NCI-H2196 treated with DMSO at 0.1 percent for 48 hours (cell line): ENCODE results near the gene TMEM63A.
A peak's percentile ranks its signal among the peaks of the same experiment; 100 is the strongest.

Experiments used
- DNase-seq: peaks from one replicate; lab custom pipeline; 2025; ENCODE audit not compliant: unreplicated experiment; lab: John Stamatoyannopoulos, UW

The TMEM63A gene

GRCh38 chr1:225868631-225869330 is 13.4 kb downstream of the TMEM63A start:
- no peak for DNase-seq

DNA sequence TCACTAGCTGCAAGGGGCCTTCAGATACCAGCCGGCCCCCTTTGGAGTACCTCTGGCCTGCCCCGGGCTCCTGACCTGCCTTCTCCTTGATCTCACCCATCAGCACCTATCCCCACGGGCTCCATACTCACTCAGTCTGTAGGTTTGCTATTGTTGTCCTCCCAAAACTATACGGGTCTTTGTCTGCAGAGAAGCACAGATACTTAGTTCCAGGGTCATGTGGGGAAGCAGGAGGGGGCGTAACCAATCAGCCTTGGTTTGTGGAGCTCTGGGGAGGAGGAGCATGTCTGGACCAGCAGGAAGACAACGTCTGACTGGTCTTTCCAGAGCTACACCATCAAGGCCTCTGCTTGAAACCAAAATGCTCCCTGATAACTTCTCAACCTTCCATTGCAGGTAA is 15.2 kb downstream of the TMEM63A start:
- no peak for DNase-seq

DNA sequence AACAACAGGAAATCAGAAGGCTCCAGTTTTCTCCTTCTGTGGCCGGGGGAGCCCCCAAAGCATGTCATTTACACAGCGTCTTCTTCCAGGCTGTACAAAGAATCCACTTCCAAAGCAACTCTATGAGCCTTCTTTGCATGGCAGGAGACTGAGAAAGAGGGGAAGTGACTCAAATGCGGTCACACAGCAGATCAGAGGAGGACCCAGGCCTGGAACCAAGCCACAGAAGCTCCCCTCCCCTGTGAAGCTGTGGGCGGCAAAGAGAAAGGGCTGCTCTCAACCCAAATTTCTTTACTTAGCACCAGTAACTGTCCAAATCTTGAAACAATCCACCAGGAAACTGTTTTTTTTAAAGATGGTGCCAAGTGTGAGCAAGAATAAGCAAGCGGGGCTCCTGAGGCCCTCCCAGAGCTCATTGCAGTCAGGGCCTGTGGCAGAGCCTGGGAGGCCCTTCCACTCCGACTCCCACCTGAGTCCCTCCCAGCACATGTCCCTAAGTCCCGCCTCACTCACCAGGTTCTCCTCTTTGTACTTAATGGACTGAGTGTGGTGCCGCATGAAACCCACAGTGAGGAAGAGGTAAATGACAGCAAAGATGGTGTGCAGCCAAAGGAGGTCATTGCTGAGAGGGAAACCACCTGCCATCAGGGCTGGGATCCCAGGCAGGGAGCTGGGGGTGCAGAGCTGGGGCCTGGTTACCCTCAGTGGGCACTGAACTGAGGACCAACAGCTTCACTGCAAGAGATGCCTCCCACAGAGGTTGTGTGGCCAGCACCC is 15.9 kb downstream of the TMEM63A start:
- no peak for DNase-seq

DNA sequence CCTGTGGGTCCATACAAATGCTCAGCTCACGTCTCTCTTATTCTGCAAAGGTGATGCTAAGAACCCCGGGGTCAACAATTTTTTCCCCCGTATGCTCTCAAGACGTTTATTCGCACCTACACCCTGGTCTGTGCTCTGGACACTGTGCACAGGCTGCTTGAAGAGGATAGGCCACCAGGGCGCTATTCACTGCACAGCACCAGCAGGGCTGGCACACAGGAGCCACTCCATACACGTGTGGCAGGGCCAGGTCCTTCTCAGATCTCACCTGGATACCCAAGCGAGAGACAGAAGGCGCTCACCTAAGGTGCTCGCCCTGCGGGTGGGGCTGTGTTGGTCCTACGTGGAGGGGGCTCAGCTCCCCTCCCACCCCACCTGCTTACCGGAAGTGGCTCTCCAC is 16.7 kb downstream of the TMEM63A start:
- DNase-seq = no peak

DNA sequence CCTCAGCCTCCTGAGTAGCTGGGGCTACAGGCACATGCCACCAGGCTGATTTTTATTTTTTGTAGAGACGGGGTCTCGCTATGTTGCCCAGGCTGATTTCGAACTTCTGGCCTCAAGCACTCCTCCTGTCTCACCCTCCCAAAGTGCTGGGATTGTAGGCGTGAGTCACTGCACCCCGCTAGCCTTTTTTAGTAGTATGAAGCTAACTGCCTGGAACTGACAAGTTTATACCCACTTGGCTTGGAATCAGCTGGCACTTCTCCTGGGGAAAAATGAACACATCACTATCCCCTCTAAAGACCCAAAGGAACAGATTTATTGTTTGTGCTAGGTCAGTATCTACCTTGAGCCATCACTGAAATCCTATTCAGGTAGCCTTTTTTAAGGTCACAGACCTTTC is 19.0 kb downstream of the TMEM63A start:
- DNase-seq = no peak

- no peak for DNase-seq
Measured at GRCh38 chr1:225862581-225862950, 19.6 kb downstream of the TMEM63A start.

DNA sequence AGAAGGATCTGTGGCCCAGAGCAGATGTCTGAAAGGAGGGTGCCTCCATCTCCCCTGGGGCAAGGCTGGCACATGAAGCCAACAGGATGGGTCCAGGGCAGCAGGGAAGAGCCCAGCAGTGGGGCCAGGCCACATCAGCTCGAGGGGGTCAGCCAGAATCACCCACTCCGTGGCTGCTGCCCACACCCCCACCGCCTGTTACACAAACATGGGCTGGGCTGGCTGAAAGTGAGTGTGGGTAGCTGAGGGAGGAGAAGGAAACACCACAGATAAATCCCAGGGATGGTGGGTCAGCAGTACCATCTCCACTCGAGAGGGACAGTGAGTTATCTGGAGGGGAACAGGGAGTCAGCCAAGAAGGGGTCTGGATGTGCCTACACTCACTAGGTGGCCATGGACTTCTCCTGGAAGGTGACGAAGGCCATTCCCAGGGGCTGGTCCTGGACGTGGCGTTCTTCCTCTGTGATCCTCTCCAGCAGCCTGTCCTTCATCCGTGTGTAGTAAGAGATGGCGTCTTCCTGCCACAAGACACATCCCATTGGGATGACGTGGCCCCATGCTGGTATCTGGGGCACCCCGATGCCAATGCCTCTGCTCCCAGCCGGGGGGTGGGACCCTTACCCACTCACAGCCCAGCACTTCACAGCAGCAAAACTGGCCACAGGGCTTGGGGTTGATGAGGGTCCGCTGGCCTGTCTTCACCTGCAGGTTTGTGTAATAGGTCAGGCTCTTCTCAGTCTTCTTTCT is 20.2 kb downstream of the TMEM63A start:
- no peak for DNase-seq

DNA sequence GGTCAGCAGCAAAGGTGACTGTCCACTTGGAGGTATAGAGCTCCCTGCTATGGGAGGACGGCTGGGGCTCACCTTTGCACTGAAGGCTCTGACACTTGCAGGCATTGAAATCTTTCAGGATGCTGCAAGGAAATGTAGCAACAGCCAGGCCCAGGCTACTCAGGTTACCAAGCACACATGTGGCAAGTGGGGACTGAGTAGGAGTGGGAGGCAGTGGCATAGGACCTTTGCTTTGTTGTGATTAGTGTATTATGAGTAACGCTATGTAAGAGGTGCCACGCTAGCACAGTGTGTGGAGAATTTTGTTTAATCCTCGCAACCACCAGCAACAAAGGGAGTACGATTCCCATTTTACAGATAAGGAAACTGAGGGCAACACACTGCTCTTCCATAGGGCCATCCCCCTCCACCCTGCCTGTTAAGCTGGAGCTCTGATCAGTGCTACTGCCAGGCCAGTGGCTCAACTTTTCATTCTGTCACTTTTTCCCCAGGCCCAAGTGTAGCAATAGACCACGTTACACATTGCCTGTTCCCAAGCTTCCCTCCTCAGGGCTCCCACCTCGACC is 21.2 kb downstream of the TMEM63A start:
- DNase-seq = no peak

DNA sequence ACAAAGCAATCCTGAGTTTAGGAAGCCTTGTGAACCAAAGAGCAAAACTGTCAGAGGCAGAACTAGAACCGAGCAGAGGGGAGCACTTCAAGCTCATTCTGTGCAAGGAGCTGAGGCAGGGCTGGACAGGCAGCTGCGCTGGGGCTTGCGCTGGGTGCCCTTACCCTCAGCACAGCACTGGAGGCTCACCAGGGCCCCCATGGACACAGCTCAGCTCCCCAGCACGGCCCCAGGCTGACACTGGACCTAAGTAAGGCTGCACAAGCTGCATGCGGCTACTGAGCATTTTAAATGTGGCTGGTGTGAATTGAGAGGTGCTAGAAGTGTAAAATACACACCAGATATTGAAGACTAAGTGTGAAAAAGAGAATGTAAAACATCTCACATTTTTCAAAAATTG is 22.1 kb downstream of the TMEM63A start:
- no peak for DNase-seq

- DNase-seq = no peak
Measured at GRCh38 chr1:225859151-225859550, 23.0 kb downstream of the TMEM63A start.

DNA sequence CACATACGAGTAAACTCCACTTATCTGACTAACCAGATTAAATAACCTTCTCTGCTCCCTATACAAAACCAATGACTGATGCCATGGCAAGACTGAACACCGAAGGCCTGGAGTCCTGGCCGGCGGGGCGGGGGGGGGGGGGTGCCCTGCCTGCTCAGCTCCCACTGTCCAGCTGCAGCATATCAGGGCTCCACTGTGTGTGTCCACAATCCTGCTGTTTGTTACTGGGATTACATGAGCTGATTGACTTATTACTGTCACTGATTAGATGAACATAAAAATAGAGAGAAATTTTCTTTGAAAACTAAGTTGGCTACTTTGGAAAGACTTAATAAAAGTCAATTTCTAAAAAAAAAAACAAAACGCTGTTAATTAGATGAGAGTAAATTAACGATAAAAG is 24.9 kb downstream of the TMEM63A start:
- no peak for DNase-seq

GRCh38 chr1:225855503-225856300 is 26.5 kb downstream of the TMEM63A start:
- no peak for DNase-seq

- no peak for DNase-seq
Measured at GRCh38 chr1:225853441-225853840, 28.7 kb downstream of the TMEM63A start.

DNA sequence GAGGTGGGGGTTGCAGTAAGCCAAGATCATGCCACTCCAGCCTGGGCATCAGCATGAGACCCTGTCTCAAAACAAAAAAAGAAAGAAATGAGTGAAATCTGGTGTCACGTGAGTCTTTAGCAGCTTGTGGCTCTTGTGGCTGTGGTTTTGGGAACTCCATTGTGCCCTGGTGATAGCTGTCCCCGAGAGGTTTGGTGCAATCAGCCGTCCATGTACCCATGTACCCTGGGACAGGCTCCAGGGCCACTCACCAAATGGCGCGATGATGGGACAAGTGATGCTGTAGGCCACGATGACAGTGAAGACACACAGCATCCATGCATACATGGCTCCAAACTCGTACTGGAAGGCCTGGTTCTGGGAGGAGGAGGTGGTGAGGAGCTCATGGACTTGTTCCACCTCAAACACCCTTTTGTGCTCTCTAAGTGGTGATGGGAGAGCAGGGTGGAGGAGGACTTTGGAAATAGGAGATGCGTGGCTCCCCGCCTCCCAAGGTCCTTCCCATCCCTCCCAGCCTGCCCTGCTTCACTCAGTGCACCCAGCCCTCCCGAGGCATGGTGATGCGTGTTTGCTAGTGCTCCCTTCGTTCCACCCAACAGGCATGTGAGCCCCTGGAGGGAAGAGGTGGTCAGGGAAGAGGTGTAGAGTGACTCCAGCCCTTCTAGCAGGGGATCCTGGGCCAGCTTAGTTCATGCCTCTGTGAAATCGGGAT is 29.6 kb downstream of the TMEM63A start:
- no peak for DNase-seq

- DNase-seq = no peak
Measured at GRCh38 chr1:225851805-225852204, 30.4 kb downstream of the TMEM63A start.

GRCh38 chr1:225850370-225850769 is 31.8 kb downstream of the TMEM63A start:
- DNase-seq = no peak

- DNase-seq = no peak
Measured at GRCh38 chr1:225849925-225850324, 32.3 kb downstream of the TMEM63A start.

GRCh38 chr1:225848030-225848955 is 33.9 kb downstream of the TMEM63A start:
- DNase-seq = no peak

DNA sequence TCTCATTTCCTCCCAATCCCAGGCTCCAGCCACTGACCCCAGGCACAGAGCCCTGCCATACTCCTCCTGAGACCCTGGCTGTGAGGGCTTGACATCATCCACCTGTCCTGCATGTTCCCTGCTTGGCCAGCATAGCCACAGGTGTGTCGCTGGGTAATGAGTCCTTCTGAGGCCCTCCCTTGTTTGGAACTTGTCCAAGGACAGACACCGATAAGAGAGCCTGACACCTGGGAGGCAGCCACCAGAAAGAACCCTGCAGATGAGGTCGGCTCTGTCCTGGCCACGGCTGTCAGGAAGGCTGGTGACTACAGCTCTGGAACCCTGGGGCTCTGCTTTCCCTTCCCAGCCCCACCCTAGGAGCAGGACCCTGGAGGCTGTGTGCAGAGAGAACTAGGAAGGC is 34.6 kb downstream of the TMEM63A start:
- DNase-seq = peak; percentile 63
